ENCODE measurements around the gene EHMT1.

EHMT1 gene

GRCh38 chr9:137833721-137834613 is 215.2 kb downstream of the EHMT1 start:
- no peak for ATAC-seq (replicated peaks)
- Mint-ChIP-seq H3K27me3 (no peaks in the 10 kb centered on the region), H3K4me3 (no peak overlapping the region), H3K4me1 (ENCODE audit: low read depth in 2 of 2) (peaks cover 0 to 2% of the 10 kb centered on the region in 2 donors), H3K9me3 (no peaks in the 10 kb centered on the region), H3K36me3 (ENCODE audit: insufficient read depth) (peaks cover 7% of the 10 kb centered on the region), H3K27ac (no peak overlapping the region)
- DNase-seq: no peak

DNA sequence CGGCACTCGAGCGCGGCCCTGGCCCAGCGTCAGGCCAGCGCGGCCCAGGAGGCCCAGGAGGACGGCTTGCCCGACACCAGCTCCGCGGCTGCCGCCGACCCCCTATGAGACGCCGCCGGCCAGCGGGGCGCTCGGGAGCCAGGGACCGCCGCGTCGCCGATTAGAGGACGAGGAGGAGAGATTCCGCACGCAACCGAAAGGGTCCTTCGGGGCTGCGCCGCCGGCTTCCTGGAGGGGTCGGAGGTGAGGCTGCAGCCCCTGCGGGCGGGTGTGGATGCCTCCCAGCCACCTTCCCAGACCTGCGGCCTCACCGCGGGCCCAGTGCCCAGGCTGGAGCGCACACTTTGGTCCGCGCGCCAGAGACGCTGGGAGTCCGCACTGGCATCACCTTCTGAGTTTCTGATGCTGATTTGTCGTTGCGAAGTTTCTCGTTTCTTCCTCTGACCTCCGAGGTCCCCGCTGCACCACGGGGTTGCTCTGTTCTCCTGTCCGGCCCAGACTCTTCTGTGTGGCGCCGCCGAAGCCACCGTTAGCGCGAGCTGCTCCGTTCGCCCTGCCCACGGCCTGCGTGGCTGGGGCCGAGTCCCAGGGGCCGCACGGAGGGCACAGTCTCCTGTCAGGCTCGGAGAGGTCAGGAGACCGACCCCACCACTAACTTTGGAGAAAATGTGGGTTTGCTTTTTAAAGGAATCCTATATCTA is 216.2 kb downstream of the EHMT1 start:
- no peak overlapping the region for H3K4me3 Mint-ChIP-seq
- ATAC-seq (replicated peaks): no peak
- no peaks in the 10 kb centered on the region for H3K9me3 Mint-ChIP-seq
- no peaks in the 10 kb centered on the region for H3K27me3 Mint-ChIP-seq
- no peak overlapping the region for H3K27ac Mint-ChIP-seq
- H3K4me1 Mint-ChIP-seq (ENCODE audit: low read depth in 2 of 2): no peaks in the 10 kb centered on the region
- DNase-seq: no peak
- H3K36me3 Mint-ChIP-seq (ENCODE audit: insufficient read depth): peaks cover 7% of the 10 kb centered on the region

GRCh38 chr9:137836151-137836830 is 217.5 kb downstream of the EHMT1 start:
- DNase-seq (no peak), ATAC-seq (replicated peaks) (no peak)
- Mint-ChIP-seq H3K27me3 (no peaks in the 10 kb centered on the region), H3K9me3 (no peaks in the 10 kb centered on the region), H3K4me1 (ENCODE audit: low read depth in 2 of 2) (no peaks in the 10 kb centered on the region), H3K36me3 (ENCODE audit: insufficient read depth) (peaks cover 7% of the 10 kb centered on the region), H3K27ac (no peak overlapping the region), H3K4me3 (no peak overlapping the region)

DNA sequence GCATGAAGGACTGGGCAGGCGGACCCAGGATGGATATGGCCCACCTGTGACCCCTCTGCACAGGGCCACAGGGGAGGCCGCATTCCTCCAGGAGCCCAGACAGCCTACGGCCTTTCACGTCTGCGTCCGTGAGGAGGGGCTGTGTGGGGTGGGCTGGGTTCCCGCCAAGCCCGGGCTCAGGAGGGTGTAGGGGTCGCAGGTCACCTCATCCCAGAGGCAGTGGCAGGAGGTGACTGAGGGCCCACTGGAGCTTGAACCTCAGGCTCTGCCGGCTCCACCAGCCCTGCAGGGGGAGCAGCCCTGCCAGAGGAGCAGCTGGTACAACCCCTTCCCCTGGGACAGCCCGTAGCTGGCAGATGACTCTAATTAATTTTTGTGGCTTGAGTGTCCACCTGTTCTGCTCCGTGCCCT is 218.0 kb downstream of the EHMT1 start:
- no peak overlapping the region for H3K27ac Mint-ChIP-seq
- H3K4me1 Mint-ChIP-seq (ENCODE audit: low read depth in 2 of 2): no peaks in the 10 kb centered on the region
- DNase-seq (no peak), ATAC-seq (replicated peaks) (no peak)
- H3K36me3 Mint-ChIP-seq (ENCODE audit: insufficient read depth): peaks cover 7% of the 10 kb centered on the region
- H3K27me3 Mint-ChIP-seq: no peaks in the 10 kb centered on the region
- H3K4me3 Mint-ChIP-seq: no peak overlapping the region
- H3K9me3 Mint-ChIP-seq: no peaks in the 10 kb centered on the region

DNA sequence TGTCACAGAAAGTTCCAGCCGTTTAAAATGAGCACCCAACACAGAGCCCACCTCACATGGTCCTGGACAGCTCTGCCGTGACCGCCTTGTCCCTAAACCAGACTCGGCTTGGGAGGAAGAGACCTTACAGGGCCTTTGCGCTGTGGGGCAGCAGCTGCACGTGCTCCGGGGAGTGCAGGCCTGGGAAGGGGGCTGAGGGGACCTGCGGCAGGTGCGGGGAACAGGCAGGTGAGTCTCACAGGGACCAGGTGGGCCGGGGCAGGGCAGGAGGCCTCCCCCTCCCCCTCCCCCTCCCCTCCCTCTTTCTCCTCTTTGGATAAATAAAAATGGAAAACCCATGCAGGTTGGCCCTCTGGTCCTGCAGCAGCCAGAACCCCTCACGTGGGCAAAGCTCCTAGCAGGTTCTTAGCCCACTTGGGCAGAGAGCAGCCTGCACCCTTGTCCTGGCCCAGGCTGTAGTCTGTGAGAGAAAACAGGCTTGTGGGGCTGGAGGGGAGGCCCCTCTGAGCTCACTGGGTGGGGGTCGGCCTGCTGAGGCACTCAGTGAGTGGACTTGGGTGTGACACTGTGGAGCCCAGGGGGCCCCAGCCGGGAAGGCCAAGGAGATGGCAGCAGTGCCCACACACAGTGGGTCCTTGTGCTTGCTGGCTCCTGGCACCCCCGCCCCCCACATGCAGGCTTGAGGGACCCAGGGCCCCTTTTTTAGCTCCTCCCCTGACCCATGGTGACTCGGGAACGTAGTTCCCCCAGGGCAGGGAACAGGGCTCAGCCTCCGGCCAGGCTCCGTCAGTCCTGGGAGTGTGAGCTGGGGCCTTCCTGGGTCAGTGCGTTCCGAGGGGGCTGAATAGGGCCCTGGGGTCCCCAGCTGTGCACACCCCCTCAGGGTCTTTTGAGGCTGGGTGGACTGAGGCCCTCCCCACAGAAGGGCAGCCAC is 218.8 kb downstream of the EHMT1 start:
- ATAC-seq (replicated peaks) (no peak), DNase-seq (no peak)
- Mint-ChIP-seq H3K27ac (no peak overlapping the region), H3K4me3 (no peak overlapping the region), H3K4me1 (ENCODE audit: low read depth in 2 of 2) (no peaks in the 10 kb centered on the region), H3K27me3 (no peaks in the 10 kb centered on the region), H3K9me3 (no peaks in the 10 kb centered on the region), H3K36me3 (ENCODE audit: insufficient read depth) (peaks cover 7% of the 10 kb centered on the region)

DNA sequence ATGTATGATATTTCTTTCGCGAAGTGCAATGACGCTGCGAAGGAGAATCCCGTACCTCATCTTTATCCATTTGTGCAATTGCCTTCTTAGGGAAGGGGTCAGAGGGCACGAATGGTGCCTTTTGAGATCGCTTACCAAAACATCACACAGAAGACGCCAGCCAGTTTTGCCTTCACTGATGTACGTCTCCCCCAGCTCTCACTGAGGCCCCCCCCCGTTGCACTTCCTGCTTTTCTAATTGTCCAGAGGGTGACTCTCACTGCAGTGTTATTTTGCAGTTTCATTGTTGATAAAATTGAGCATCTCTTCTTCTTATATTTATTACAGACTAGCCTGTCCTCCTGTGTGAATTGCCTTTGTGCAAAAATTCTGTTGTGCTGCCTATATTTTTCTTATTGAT is 219.8 kb downstream of the EHMT1 start:
- Mint-ChIP-seq H3K27ac (no peak overlapping the region), H3K4me3 (no peak overlapping the region), H3K36me3 (ENCODE audit: insufficient read depth) (peaks cover 7% of the 10 kb centered on the region), H3K27me3 (no peaks in the 10 kb centered on the region), H3K4me1 (ENCODE audit: low read depth in 2 of 2) (no peaks in the 10 kb centered on the region), H3K9me3 (no peaks in the 10 kb centered on the region)
- DNase-seq (no peak), ATAC-seq (replicated peaks) (no peak)

GRCh38 chr9:137843355-137843754 is 224.6 kb downstream of the EHMT1 start:
- H3K27ac Mint-ChIP-seq: no peak overlapping the region
- no peaks in the 10 kb centered on the region for H3K27me3 Mint-ChIP-seq
- ATAC-seq (replicated peaks): no peak
- H3K36me3 Mint-ChIP-seq (ENCODE audit: insufficient read depth): no peaks in the 10 kb centered on the region
- no peaks in the 10 kb centered on the region for H3K4me1 Mint-ChIP-seq (ENCODE audit: low read depth in 2 of 2)
- H3K4me3 Mint-ChIP-seq: no peak overlapping the region
- H3K9me3 Mint-ChIP-seq: no peaks in the 10 kb centered on the region
- DNase-seq: no peak

- H3K27ac Mint-ChIP-seq: no peak overlapping the region
- peaks cover 0 to 2% of the 10 kb centered on the region in 2 donors for H3K4me1 Mint-ChIP-seq (ENCODE audit: low read depth in 2 of 2)
- H3K4me3 Mint-ChIP-seq: no peak overlapping the region
- DNase-seq (no peak), ATAC-seq (replicated peaks) (no peak)
- peaks cover 8 to 20% of the 10 kb centered on the region in 2 donors for H3K9me3 Mint-ChIP-seq
- no peaks in the 10 kb centered on the region for H3K36me3 Mint-ChIP-seq (ENCODE audit: insufficient read depth)
- H3K27me3 Mint-ChIP-seq: peaks cover 0 to 6% of the 10 kb centered on the region in 2 donors
Observed at GRCh38 chr9:137851516-137852267, 232.9 kb downstream of the EHMT1 start.

GRCh38 chr9:137853392-137853995 is 234.7 kb downstream of the EHMT1 start:
- H3K27me3 Mint-ChIP-seq: peaks cover 0 to 6% of the 10 kb centered on the region in 2 donors
- H3K9me3 Mint-ChIP-seq: peaks cover 8 to 20% of the 10 kb centered on the region in 2 donors
- H3K27ac Mint-ChIP-seq: no peak overlapping the region
- H3K4me1 Mint-ChIP-seq (ENCODE audit: low read depth in 2 of 2): peaks cover 0 to 2% of the 10 kb centered on the region in 2 donors
- peaks cover 1% of the 10 kb centered on the region for H3K36me3 Mint-ChIP-seq (ENCODE audit: insufficient read depth)
- ATAC-seq (replicated peaks) (no peak), DNase-seq (no peak)
- H3K4me3 Mint-ChIP-seq: no peak overlapping the region

GRCh38 chr9:137860361-137860760 is 241.6 kb downstream of the EHMT1 start:
- Mint-ChIP-seq H3K27me3 (peaks cover 15 to 39% of the 10 kb centered on the region in 2 donors), H3K9me3 (peaks cover 0 to 8% of the 10 kb centered on the region in 2 donors), H3K4me1 (ENCODE audit: low read depth in 2 of 2) (no peaks in the 10 kb centered on the region), H3K27ac (no peak overlapping the region), H3K36me3 (ENCODE audit: insufficient read depth) (peaks cover 3% of the 10 kb centered on the region), H3K4me3 (no peak overlapping the region)
- DNase-seq (no peak), ATAC-seq (replicated peaks) (no peak)

- H3K9me3 Mint-ChIP-seq: peaks cover 0 to 3% of the 10 kb centered on the region in 2 donors
- H3K27me3 Mint-ChIP-seq: peaks cover 51 to 66% of the 10 kb centered on the region in 2 donors
- no peak overlapping the region for H3K4me3 Mint-ChIP-seq
- H3K27ac Mint-ChIP-seq: no peak overlapping the region
- DNase-seq (no peak), ATAC-seq (replicated peaks) (no peak)
- H3K4me1 Mint-ChIP-seq (ENCODE audit: low read depth in 2 of 2): no peaks in the 10 kb centered on the region
- peaks cover 3% of the 10 kb centered on the region for H3K36me3 Mint-ChIP-seq (ENCODE audit: insufficient read depth)
Observed at GRCh38 chr9:137865581-137866145, 246.9 kb downstream of the EHMT1 start.
